Adrenal gland (tissue), 12 donors: ENCODE measurements around the gene CYP26B1. TPM values are rescaled to one million over a fixed set of nuclear protein-coding genes. Genes with fewer than 3 reads are reported as not detected.

Source experiments
- DNase-seq, 7 donors: peaks; one replicate each; pipeline ENCODE4 v3.0.0-alpha.2; 2019 to 2020
- H3K27ac ChIP-seq, 5 donors: fragments of 200-600 bp; sonication (generic) in 4 of 5; 1 replicate in 3 of 5; 2 replicates in 2 of 5; pipeline versions ENCODE4 v1.5.1 to v1.8.0; 2016 to 2020; ENCODE audit warnings: mild to moderate bottlenecking in 1 of 5
- H3K27me3 ChIP-seq: fragments of 200-600 bp; 2 replicates; pipeline ENCODE4 v1.8.0; 2021
- H3K36me3 ChIP-seq, 2 donors: fragments of 200-600 bp; replicated peaks in 1 of 2; 1 replicate in 1 of 2; 2 replicates in 1 of 2; pipeline versions ENCODE4 v1.5.1 to v1.8.0; 2018 to 2022
- H3K4me1 ChIP-seq, 2 donors: fragments of 200-600 bp; replicated peaks in 1 of 2; 1 replicate in 1 of 2; 2 replicates in 1 of 2; pipeline versions ENCODE4 v1.5.1 to v1.8.0; 2018 to 2021
- H3K4me3 ChIP-seq, 4 donors: fragments of 200-600 bp; sonication (generic) in 3 of 4; one replicate each; pipeline ENCODE4 v1.5.1; 2016 to 2018
- H3K9me3 ChIP-seq, 3 donors: fragments of 200-600 bp; sonication (generic) in 1 of 3; replicated peaks in 1 of 3; 1 replicate in 2 of 3; 2 replicates in 1 of 3; pipeline versions ENCODE4 v1.5.1 to v1.8.0; 2016 to 2021
- CTCF ChIP-seq, 6 experiments: fragments of 450-650 bp in 4 of 6; fragments of 200-600 bp in 2 of 6; sonication (generic) in 1 of 6; IDR thresholded peaks; 1 replicate in 5 of 6; 2 replicates in 1 of 6; pipeline versions ENCODE4 v1.5.1 to v1.8.0; 2016 to 2021; ENCODE audit warnings: antibody characterized with exemption in 6 of 6, mild to moderate bottlenecking in 2 of 6, moderate library complexity in 1 of 6
- POLR2A ChIP-seq, 2 donors: fragments of 450-650 bp; IDR thresholded peaks; one replicate each; pipeline ENCODE4 v1.6.1; 2017; ENCODE audit warnings: antibody characterized with exemption in 2 of 2, mild to moderate bottlenecking in 2 of 2, moderate library complexity in 1 of 2
- WGBS, 4 donors: extraction: QIAGEN DNeasy Blood & Tissue Kit in 2 of 4; methylation state at CpG; one replicate each; pipeline versions ENCODE4 v1.1.5 to v1.1.7; 2013 to 2017; 5-methylcytosine and 5-hydroxymethylcytosine counted together
- intact Hi-C, 2 donors: fragments of 100-400 bp; cut with DNase I; formaldehyde crosslinking; loops; one replicate each; pipeline versions ENCODE4 v1.14.1 to v1.15.0; 2022 to 2023
- polyA plus RNA-seq, 3 donors: library from polyadenylated mRNA; stranded (reverse); fragments of 200-250 nt in 2 of 3; fragments of 350-450 nt in 1 of 3; fragmentation: Illumina TruSeq in 1 of 3; extraction: RNeasy Lipid Tissue Mini Kit (QIAGEN cat#74804) in 1 of 3; gene quantifications; one replicate each; pipeline ENCODE4 v1.2.3, GENCODE V29; 2013 to 2014
- total RNA-seq, 9 donors: library from RNA; depleted of rRNA in 4 of 9; stranded (reverse); fragments of >200 nt in 4 of 9; fragments of 120-200 nt in 1 of 9; fragmentation: NEBNext Ultra II Directional in 1 of 9; extraction: Animal tissue kit (Norgen Biotek cat#: 25700) in 1 of 9; gene quantifications; one replicate each; pipeline versions ENCODE4 v1.1.0 to v1.2.4, GENCODE V29; 2013 to 2023
- donor health status: healthy with polysubstance abuse.
- donor health status: Bipolar disorder and iron deficiency.
- donor health status: DM: yes; HTN: yes; CAD: no.
- donor health status: DM: no; HTN: no; CAD: no.
- donor health status: DM: no; HTN: no; CAD: no.
- donor health status: DM: yes; HTN: yes; CAD: no.

The CYP26B1 gene
- total and polyA plus RNA-seq, 12 donors = 0.53 to 30.3 (median 10.7) TPM

- Histone ChIP-seq H3K27me3 (peaks cover 3% of the 10 kb centered on the region), H3K9me3 (no peaks in the 10 kb centered on the region), H3K4me3 (no peak overlapping the region), H3K36me3 (no peaks in the 10 kb centered on the region), H3K27ac (no peak overlapping the region), H3K4me1 (no peaks in the 10 kb centered on the region)
- DNase-seq = no peak
- TF ChIP-seq POLR2A (IDR thresholded peaks at IDR 0.05) (no peak), CTCF (IDR thresholded peaks at IDR 0.05) (no peak)
- 71 to 84% (median 79%) methylated on average over 1 to 3 of the region's 3 CpGs for WGBS, 4 donors
- intact Hi-C loops = no loop called here
Measured at GRCh38 chr2:72080286-72081145, 67.1 kb downstream of the CYP26B1 start.
